Measurements from ENCODE around the gene CD36. TPM values are rescaled to one million over a fixed set of nuclear protein-coding genes. Genes with fewer than 3 reads are reported as not detected.

Gene CD36
- total and polyA plus RNA-seq, 10 of the 15 experiments (the other 5 are each of a cell fraction or from before 2014, with no cell fraction given): 0.20 to 283 (median 172) TPM

- SMC1A ChIA-PET (ENCODE audit: uncharacterized antibody, unreplicated experiment): no interaction called here
- in situ Hi-C loops (cut with MboI) (no loop called here), intact Hi-C loops (cut with micrococcal nuclease; ENCODE audit: unreplicated experiment) (no loop called here)
- TF ChIP-seq RBBP5 (conservative IDR thresholded peaks at IDR 0.05) (no peak), ZNF384 (IDR thresholded peaks at IDR 0.05; ENCODE audit: borderline replicate concordance, low read depth, low read length) (no peak), CEBPB (IDR thresholded peaks at IDR 0.05; ENCODE audit: borderline replicate concordance in 1 of 2, low read depth in 2 of 2, low read length in 2 of 2) (no peak), POLR2AphosphoS2 (IDR thresholded peaks at IDR 0.05; ENCODE audit: low read depth, low read length) (no peak), NR2C1 (IDR thresholded peaks at IDR 0.05) (no peak), ASH2L (IDR thresholded peaks at IDR 0.05; ENCODE audit: borderline replicate concordance, low read depth) (no peak), CTCF (IDR thresholded peaks at IDR 0.05 in 2 of 3, conservative IDR thresholded peaks at IDR 0.05 in 1 of 3; ENCODE audit: control insufficient read depth in 2 of 3, extremely low read depth in 1 of 3, insufficient read depth in 1 of 3, low read depth in 3 of 3, low read length in 3 of 3) (no peak), POLR2A (IDR thresholded peaks at IDR 0.05; ENCODE audit: low read depth, low read length) (no peak)
- Histone ChIP-seq H3K36me3 (ENCODE audit: control insufficient read depth in 2 of 2, insufficient read depth in 2 of 2, low read length in 1 of 2) (no peaks in the 10 kb centered on the region), H3K4me3 (no peak overlapping the region), H3K79me2 (ENCODE audit: control insufficient read depth, insufficient read depth, low read length) (no peaks in the 10 kb centered on the region), H4K20me1 (ENCODE audit: control insufficient read depth, insufficient read depth) (no peaks in the 10 kb centered on the region), H3K27me3 (replicated peaks in 1 of 2; ENCODE audit: control insufficient read depth in 2 of 2, insufficient read depth in 2 of 2, low read length in 1 of 2) (no peaks in the 10 kb centered on the region), H3K27ac (ENCODE audit: control insufficient read depth, insufficient read depth) (no peak overlapping the region), H3K9ac (ENCODE audit: control insufficient read depth, insufficient read depth, low read length) (no peak overlapping the region), H3K9me3 (replicated peaks; ENCODE audit: control insufficient read depth, insufficient read depth, low read length) (no peaks in the 10 kb centered on the region), H2AFZ (ENCODE audit: control insufficient read depth, low read depth, low read length) (no peak overlapping the region), H3K4me2 (ENCODE audit: control insufficient read depth, insufficient read depth) (no peak overlapping the region), H3K4me1 (ENCODE audit: control insufficient read depth, insufficient read depth, low read length) (no peaks in the 10 kb centered on the region)
- no TSS peak for BruUV-seq (replicated peaks)
- POLR2A ChIA-PET: no interaction called here
- RAD21 ChIA-PET (ENCODE audit: unreplicated experiment): no interaction called here
- 52% methylated on average over 2 of the region's 2 CpGs for WGBS (ENCODE audit: insufficient coverage, insufficient replicate concordance, low lambda C conversion rate, missing lambda C conversion rate)
- FAIRE-seq (no peak), DNase-seq (ENCODE audit: low read depth, low spot score) (no peak), ATAC-seq (no peak)
- CTCF ChIA-PET: no interaction called here
Observed at GRCh38 chr7:80711531-80711930, 73.1 kb downstream of the CD36 start.
